ENCODE data around the gene LSM7. TPM values are rescaled to one million over a fixed set of nuclear protein-coding genes. Genes with fewer than 3 reads are reported as not detected.

The LSM7 gene
- total and polyA plus RNA-seq, 2 of the 13 experiments (the other 11 are each of a cell fraction or from before 2014, with no cell fraction given), result 140 to 205 TPM

DNA sequence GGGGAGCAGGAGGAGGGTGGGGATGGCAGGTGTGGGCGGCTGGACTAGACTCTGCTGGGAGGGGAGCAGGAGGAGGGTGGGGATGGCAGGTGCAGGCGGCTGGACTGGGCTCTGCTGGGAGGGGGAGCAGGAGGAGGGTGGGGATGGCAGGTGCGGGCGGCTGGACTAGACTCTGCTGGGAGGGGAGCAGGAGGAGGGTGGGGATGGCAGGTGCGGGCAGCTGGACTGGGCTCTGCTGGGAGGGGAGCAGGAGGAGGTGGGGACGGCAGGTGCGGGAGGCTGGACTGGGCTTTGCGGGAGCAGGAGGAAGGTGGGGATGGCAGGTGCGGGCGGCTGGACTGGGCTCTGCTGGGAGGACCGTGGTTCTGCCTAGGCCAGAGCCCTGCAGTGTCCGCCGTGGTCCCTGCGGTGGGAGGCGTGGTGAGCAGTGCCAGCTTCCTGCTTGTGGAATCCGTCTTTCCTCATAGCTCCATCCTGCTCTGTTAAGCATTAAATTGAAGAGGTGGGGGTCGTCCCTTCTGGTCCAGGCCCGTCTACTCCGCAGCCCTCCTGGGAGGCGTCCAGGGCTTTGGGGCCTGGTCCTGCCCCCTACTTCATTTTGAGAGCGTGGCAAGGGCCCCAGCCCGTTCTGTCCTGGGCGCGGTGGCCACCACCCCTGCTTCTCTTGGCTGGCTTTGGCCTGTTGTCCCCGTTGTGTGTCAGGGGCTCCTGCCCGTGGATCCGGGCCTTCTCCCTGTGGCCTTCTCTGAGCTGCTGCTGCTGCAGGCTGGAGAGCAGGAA lies 4.8 kb upstream of the LSM7 start (continued):
- TF ChIP-seq ZFP41 (CRISPR knock-in tag; IDR thresholded peaks at IDR 0.05; ENCODE audit: borderline replicate concordance), result no peak
- TF ChIP-seq, protein P1, sequence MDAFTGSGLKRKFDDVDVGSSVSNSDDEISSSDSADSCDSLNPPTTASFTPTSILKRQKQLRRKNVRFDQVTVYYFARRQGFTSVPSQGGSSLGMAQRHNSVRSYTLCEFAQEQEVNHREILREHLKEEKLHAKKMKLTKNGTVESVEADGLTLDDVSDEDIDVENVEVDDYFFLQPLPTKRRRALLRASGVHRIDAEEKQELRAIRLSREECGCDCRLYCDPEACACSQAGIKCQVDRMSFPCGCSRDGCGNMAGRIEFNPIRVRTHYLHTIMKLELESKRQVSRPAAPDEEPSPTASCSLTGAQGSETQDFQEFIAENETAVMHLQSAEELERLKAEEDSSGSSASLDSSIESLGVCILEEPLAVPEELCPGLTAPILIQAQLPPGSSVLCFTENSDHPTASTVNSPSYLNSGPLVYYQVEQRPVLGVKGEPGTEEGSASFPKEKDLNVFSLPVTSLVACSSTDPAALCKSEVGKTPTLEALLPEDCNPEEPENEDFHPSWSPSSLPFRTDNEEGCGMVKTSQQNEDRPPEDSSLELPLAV (CRISPR knock-in tag; conservative IDR thresholded peaks at IDR 0.05; ENCODE audit: low read depth), result no peak
- no peak for TF ChIP-seq MAFG (CRISPR knock-in tag; IDR thresholded peaks at IDR 0.05)
- TF ChIP-seq PAX8 (CRISPR knock-in tag; IDR thresholded peaks at IDR 0.05; ENCODE audit: borderline replicate concordance), result no peak
- TF ChIP-seq, protein P2, sequence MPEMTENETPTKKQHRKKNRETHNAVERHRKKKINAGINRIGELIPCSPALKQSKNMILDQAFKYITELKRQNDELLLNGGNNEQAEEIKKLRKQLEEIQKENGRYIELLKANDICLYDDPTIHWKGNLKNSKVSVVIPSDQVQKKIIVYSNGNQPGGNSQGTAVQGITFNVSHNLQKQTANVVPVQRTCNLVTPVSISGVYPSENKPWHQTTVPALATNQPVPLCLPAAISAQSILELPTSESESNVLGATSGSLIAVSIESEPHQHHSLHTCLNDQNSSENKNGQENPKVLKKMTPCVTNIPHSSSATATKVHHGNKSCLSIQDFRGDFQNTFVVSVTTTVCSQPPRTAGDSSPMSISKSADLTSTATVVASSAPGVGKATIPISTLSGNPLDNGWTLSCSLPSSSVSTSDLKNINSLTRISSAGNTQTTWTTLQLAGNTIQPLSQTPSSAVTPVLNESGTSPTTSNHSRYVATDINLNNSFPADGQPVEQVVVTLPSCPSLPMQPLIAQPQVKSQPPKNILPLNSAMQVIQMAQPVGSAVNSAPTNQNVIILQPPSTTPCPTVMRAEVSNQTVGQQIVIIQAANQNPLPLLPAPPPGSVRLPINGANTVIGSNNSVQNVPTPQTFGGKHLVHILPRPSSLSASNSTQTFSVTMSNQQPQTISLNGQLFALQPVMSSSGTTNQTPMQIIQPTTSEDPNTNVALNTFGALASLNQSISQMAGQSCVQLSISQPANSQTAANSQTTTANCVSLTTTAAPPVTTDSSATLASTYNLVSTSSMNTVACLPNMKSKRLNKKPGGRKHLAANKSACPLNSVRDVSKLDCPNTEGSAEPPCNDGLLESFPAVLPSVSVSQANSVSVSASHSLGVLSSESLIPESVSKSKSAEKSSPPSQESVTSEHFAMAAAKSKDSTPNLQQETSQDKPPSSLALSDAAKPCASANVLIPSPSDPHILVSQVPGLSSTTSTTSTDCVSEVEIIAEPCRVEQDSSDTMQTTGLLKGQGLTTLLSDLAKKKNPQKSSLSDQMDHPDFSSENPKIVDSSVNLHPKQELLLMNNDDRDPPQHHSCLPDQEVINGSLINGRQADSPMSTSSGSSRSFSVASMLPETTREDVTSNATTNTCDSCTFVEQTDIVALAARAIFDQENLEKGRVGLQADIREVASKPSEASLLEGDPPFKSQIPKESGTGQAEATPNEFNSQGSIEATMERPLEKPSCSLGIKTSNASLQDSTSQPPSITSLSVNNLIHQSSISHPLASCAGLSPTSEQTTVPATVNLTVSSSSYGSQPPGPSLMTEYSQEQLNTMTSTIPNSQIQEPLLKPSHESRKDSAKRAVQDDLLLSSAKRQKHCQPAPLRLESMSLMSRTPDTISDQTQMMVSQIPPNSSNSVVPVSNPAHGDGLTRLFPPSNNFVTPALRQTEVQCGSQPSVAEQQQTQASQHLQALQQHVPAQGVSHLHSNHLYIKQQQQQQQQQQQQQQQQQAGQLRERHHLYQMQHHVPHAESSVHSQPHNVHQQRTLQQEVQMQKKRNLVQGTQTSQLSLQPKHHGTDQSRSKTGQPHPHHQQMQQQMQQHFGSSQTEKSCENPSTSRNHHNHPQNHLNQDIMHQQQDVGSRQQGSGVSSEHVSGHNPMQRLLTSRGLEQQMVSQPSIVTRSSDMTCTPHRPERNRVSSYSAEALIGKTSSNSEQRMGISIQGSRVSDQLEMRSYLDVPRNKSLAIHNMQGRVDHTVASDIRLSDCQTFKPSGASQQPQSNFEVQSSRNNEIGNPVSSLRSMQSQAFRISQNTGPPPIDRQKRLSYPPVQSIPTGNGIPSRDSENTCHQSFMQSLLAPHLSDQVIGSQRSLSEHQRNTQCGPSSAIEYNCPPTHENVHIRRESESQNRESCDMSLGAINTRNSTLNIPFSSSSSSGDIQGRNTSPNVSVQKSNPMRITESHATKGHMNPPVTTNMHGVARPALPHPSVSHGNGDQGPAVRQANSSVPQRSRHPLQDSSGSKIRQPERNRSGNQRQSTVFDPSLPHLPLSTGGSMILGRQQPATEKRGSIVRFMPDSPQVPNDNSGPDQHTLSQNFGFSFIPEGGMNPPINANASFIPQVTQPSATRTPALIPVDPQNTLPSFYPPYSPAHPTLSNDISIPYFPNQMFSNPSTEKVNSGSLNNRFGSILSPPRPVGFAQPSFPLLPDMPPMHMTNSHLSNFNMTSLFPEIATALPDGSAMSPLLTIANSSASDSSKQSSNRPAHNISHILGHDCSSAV (CRISPR knock-in tag; IDR thresholded peaks at IDR 0.05; ENCODE audit: borderline replicate concordance), result no peak
- TF ChIP-seq ZNF337 (CRISPR knock-in tag; IDR thresholded peaks at IDR 0.05; ENCODE audit: borderline replicate concordance, low read depth), result no peak
- TF ChIP-seq ZNF644 (CRISPR knock-in tag; IDR thresholded peaks at IDR 0.05; ENCODE audit: low read depth), result no peak
- no peak for TF ChIP-seq FOXC1 (CRISPR knock-in tag; IDR thresholded peaks at IDR 0.05; ENCODE audit: borderline replicate concordance)
- TF ChIP-seq, protein P3, sequence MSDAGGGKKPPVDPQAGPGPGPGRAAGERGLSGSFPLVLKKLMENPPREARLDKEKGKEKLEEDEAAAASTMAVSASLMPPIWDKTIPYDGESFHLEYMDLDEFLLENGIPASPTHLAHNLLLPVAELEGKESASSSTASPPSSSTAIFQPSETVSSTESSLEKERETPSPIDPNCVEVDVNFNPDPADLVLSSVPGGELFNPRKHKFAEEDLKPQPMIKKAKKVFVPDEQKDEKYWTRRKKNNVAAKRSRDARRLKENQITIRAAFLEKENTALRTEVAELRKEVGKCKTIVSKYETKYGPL (CRISPR knock-in tag; IDR thresholded peaks at IDR 0.05), result no peak
- no peak for TF ChIP-seq ZFP36L2 (CRISPR knock-in tag; IDR thresholded peaks at IDR 0.05)
- TF ChIP-seq ZNF614 (CRISPR knock-in tag; IDR thresholded peaks at IDR 0.05; ENCODE audit: borderline replicate concordance), result no peak
- TF ChIP-seq, protein P4, sequence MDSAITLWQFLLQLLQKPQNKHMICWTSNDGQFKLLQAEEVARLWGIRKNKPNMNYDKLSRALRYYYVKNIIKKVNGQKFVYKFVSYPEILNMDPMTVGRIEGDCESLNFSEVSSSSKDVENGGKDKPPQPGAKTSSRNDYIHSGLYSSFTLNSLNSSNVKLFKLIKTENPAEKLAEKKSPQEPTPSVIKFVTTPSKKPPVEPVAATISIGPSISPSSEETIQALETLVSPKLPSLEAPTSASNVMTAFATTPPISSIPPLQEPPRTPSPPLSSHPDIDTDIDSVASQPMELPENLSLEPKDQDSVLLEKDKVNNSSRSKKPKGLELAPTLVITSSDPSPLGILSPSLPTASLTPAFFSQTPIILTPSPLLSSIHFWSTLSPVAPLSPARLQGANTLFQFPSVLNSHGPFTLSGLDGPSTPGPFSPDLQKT (CRISPR knock-in tag; IDR thresholded peaks at IDR 0.05; ENCODE audit: borderline replicate concordance), result no peak
- 0 out of 2 replicates have a peak, but pooled peaks have one; percentile 26 for TF ChIP-seq ZFY (CRISPR knock-in tag; IDR thresholded peaks at IDR 0.05)
- no peak for TF ChIP-seq ZNF333 (CRISPR knock-in tag; IDR thresholded peaks at IDR 0.05; ENCODE audit: borderline replicate concordance)

All from HepG2 (cell line).